Ishikawa (cell line): ENCODE results near the gene BBS9.

ENCODE experiments used
- CEBPB ChIP-seq: IDR thresholded peaks from 2 replicates; pipeline ENCODE4 v1.6.1; 2012
- CREB1 ChIP-seq: IDR thresholded peaks from 2 replicates; pipeline ENCODE4 v1.6.1; 2012; ENCODE audit warnings: low read depth
- EP300 ChIP-seq: IDR thresholded peaks from 2 replicates; pipeline ENCODE4 v1.6.1; 2012; ENCODE audit warnings: borderline replicate concordance
- RAD21 ChIP-seq: IDR thresholded peaks from 2 replicates; pipeline ENCODE4 v1.6.1; 2012; ENCODE audit warnings: low read depth
- REST ChIP-seq: IDR thresholded peaks from 2 replicates; pipeline ENCODE4 v1.6.1; 2012; ENCODE audit warnings: low read depth, mild to moderate bottlenecking
- TEAD4 ChIP-seq: IDR thresholded peaks from 2 replicates; pipeline ENCODE4 v1.6.1; 2012

GRCh38 chr7:33596686-33597085 lies 467.3 kb downstream of the BBS9 start:
- TF ChIP-seq RAD21 (no peak), CEBPB (no peak), TEAD4 (no peak), CREB1 (no peak), REST (no peak), EP300 (no peak)
